Gastroesophageal sphincter (tissue), 4 donors: ENCODE measurements around the gene TNFRSF6B. TPM values are rescaled to one million over a fixed set of nuclear protein-coding genes. Genes with fewer than 3 reads are reported as not detected.
"Not testable (repeated sequence)": the region's sequence is repeated elsewhere in the genome, so short reads cannot be mapped to it uniquely, and the experiment has no call there.

ENCODE experiments used
- ATAC-seq: fragments of 150-250 bp; one replicate; pipeline ENCODE4 v1.9.1; 2016; ENCODE audit warnings: mild to moderate bottlenecking, moderate library complexity
- H3K27ac ChIP-seq, 4 donors: fragments of 200-600 bp; sonication (generic) in 3 of 4; 1 replicate in 3 of 4; 2 replicates in 1 of 4; pipeline ENCODE4 v1.5.1; 2016 to 2019
- H3K27me3 ChIP-seq: fragments of 200-600 bp; sonication (generic); one replicate; pipeline ENCODE4 v1.5.1; 2019
- H3K36me3 ChIP-seq, 2 donors: fragments of 200-600 bp; sonication (generic); one replicate each; pipeline ENCODE4 v1.5.1; 2019; ENCODE audit warnings: control low read depth in 1 of 2
- H3K4me1 ChIP-seq, 3 donors: fragments of 200-600 bp; sonication (generic); 1 replicate in 2 of 3; 2 replicates in 1 of 3; pipeline ENCODE4 v1.5.1; 2016 to 2019; ENCODE audit warnings: control low read depth in 2 of 3
- H3K4me3 ChIP-seq, 2 donors: fragments of 200-600 bp; sonication (generic); one replicate each; pipeline ENCODE4 v1.5.1; 2019; ENCODE audit warnings: mild to moderate bottlenecking in 1 of 2, moderate library complexity in 1 of 2
- H3K9me3 ChIP-seq, 3 donors: fragments of 200-600 bp; sonication (generic); one replicate each; pipeline ENCODE4 v1.5.1; 2017 to 2019; ENCODE audit warnings: control low read depth in 2 of 3
- EP300 ChIP-seq: sonication (generic); formaldehyde crosslinking; IDR thresholded peaks from one replicate; pipeline ENCODE4 v1.6.1; 2017; ENCODE audit warnings: antibody characterized with exemption, mild to moderate bottlenecking
- POLR2A ChIP-seq, 2 donors: fragments of 450-650 bp; IDR thresholded peaks; one replicate each; pipeline ENCODE4 v1.6.1; 2017; ENCODE audit warnings: antibody characterized with exemption in 2 of 2, mild to moderate bottlenecking in 2 of 2, moderate library complexity in 1 of 2
- POLR2AphosphoS5 ChIP-seq: sonication (generic); formaldehyde crosslinking; IDR thresholded peaks from one replicate; pipeline ENCODE4 v1.6.1; 2017; ENCODE audit warnings: antibody characterized with exemption
- WGBS, 2 donors: methylation state at CpG; one replicate each; pipeline ENCODE4 v1.1.5; 2018; ENCODE audit warnings: low coverage in 1 of 2; 5-methylcytosine and 5-hydroxymethylcytosine counted together
- total RNA-seq, 4 donors: library from RNA; depleted of rRNA; stranded (reverse); fragments of >200 nt; gene quantifications; one replicate each; pipeline ENCODE4 v1.1.0, GENCODE V29; 2016
- TF ChIP-seq, protein P1 (sequence below), 4 experiments: fragments of 200-600 bp in 2 of 4; fragments of 450-650 bp in 2 of 4; sonication (generic) in 1 of 4; IDR thresholded peaks; one replicate each; pipeline ENCODE4 v1.5.1; 2017 to 2019; ENCODE audit warnings: antibody characterized with exemption in 4 of 4, mild to moderate bottlenecking in 2 of 4, moderate library complexity in 2 of 4

TNFRSF6B gene
- total RNA-seq, 4 donors from 2014 or later, result 8.9 to 27.8 (median 15.4) TPM

DNA sequence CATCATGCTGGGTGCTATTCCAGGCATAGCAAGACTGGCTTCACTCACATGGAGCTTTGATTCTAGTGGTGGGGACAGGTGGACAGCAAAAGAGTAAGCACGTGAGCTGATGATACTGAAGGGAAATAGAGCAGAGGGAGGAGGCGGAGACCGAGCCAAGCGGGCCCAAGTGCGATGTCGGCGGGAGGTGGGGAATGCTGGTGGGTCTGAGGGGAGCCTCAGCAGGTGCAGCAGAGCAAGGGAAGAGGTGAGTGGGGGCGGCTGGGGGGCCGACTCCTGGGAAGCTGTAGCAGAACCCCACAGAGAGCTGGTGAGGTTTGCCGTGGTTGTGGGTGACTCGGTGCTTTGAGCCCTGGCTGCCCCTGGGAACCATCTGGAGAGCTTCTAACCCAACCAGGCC is 28.1 kb upstream of the TNFRSF6B start:
- 97% methylated on average over 10 of the region's 11 CpGs; no CpG with 5 or more reads in 1 of the 2 donors for WGBS, 2 donors
- no peak for TF ChIP-seq POLR2A (IDR thresholded peaks at IDR 0.05)
- H3K27me3 ChIP-seq, result no peaks in the 10 kb centered on the region
- no peak overlapping the region for H3K27ac ChIP-seq
- no peaks in the 10 kb centered on the region for H3K9me3 ChIP-seq
- peaks cover 0 to 12% (median 0%) of the 10 kb centered on the region in 3 donors for H3K4me1 ChIP-seq
- peaks cover 0 to 90% of the 10 kb centered on the region in 2 donors for H3K36me3 ChIP-seq
- ATAC-seq, result no peak
- no peak overlapping the region for H3K4me3 ChIP-seq

DNA sequence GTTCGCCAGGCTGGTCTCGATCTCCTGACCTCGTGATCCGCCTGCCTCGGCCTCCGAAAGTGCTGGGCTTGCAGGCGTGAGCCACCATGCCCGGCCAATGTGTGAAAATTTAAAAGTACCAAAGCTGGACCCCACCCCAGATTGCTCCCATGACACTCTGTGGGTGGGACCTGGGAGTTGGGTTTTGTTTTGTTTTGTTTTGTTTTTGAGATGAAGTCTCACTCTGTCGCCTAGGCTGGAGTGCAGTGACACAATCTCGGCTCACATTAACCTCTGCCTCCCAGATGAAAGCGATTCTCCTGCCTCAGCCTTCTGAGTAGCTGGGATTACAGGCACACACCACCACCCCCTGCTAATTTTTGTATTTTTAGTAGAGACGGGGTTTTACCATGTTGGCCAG is 24.8 kb upstream of the TNFRSF6B start:
- H3K27ac ChIP-seq, result not testable (repeated sequence)

DNA sequence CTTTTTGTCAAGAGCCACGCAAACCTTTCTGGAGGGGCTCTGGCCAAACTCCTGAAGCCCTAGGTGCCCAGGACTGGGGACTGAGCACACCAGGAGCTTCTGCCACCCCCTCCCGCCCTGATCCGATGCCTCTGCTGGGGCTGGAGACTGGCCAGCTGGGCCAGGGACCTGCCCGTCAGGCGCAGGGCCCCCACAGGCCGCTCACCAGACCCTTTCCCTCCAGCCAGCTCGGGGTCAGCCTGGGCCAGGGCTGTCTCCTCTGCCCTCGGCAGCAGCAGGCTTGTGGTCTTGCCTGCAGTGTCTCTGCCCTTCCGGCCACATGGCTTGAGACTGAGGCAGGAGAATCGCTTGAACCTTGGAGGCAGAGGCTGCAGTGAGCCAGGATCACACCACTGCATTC is 23.8 kb upstream of the TNFRSF6B start:
- Histone ChIP-seq H3K27me3 (no peaks in the 10 kb centered on the region), H3K27ac (no peak overlapping the region), H3K36me3 (peaks cover 0 to 89% of the 10 kb centered on the region in 2 donors), H3K4me3 (no peak overlapping the region), H3K9me3 (no peaks in the 10 kb centered on the region), H3K4me1 (no peaks in the 10 kb centered on the region)
- TF ChIP-seq, protein P1, sequence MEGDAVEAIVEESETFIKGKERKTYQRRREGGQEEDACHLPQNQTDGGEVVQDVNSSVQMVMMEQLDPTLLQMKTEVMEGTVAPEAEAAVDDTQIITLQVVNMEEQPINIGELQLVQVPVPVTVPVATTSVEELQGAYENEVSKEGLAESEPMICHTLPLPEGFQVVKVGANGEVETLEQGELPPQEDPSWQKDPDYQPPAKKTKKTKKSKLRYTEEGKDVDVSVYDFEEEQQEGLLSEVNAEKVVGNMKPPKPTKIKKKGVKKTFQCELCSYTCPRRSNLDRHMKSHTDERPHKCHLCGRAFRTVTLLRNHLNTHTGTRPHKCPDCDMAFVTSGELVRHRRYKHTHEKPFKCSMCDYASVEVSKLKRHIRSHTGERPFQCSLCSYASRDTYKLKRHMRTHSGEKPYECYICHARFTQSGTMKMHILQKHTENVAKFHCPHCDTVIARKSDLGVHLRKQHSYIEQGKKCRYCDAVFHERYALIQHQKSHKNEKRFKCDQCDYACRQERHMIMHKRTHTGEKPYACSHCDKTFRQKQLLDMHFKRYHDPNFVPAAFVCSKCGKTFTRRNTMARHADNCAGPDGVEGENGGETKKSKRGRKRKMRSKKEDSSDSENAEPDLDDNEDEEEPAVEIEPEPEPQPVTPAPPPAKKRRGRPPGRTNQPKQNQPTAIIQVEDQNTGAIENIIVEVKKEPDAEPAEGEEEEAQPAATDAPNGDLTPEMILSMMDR (IDR thresholded peaks at IDR 0.05), result no peak
- TF ChIP-seq POLR2AphosphoS5 (no peak), POLR2A (IDR thresholded peaks at IDR 0.05) (no peak), EP300 (no peak)
- WGBS, 2 donors, result 87% methylated on average over 7 of the region's 10 CpGs; no CpG with 5 or more reads in 1 of the 2 donors
- ATAC-seq, result no peak

More for the DNA sequence above, 24.8 kb upstream of the TNFRSF6B start:
- peaks cover 0 to 90% of the 10 kb centered on the region in 2 donors for H3K36me3 ChIP-seq
- not testable (repeated sequence) for H3K9me3 ChIP-seq, H3K4me3 ChIP-seq, ATAC-seq, H3K4me1 ChIP-seq, H3K27me3 ChIP-seq
- 100% methylated on average over 6 of the region's 12 CpGs; no CpG with 5 or more reads in 1 of the 2 donors for WGBS, 2 donors

DNA sequence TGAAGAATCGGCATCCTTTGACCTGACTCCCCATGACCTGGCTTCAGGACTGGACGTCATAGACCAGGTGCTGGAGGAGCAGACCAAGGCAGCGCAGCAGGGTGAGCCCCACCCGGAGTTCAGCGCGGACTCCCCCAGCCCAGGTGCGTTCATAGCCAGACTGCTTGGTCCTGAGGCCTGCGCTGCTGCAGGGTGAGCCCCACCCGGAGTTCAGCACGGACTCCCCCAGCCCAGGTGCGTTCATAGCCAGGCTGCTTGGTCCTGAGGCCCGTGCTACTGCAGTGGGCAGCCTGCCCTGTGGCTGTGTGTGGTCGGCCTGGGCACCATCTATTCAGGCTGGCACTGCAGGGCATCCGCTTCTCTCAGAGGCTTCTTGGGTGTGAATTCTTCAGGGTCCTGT is 22.5 kb upstream of the TNFRSF6B start:
- Histone ChIP-seq H3K27ac (no peak overlapping the region), H3K9me3 (no peaks in the 10 kb centered on the region), H3K4me3 (no peak overlapping the region), H3K27me3 (no peaks in the 10 kb centered on the region), H3K4me1 (no peaks in the 10 kb centered on the region), H3K36me3 (peaks cover 0 to 89% of the 10 kb centered on the region in 2 donors)
- 97% methylated on average over 6 of the region's 14 CpGs; no CpG with 5 or more reads in 1 of the 2 donors for WGBS, 2 donors
- TF ChIP-seq, protein P1 (IDR thresholded peaks at IDR 0.05), result no peak
- TF ChIP-seq POLR2A (IDR thresholded peaks at IDR 0.05), result no peak
- no peak for TF ChIP-seq EP300
- TF ChIP-seq POLR2AphosphoS5, result no peak
- no peak for ATAC-seq

DNA sequence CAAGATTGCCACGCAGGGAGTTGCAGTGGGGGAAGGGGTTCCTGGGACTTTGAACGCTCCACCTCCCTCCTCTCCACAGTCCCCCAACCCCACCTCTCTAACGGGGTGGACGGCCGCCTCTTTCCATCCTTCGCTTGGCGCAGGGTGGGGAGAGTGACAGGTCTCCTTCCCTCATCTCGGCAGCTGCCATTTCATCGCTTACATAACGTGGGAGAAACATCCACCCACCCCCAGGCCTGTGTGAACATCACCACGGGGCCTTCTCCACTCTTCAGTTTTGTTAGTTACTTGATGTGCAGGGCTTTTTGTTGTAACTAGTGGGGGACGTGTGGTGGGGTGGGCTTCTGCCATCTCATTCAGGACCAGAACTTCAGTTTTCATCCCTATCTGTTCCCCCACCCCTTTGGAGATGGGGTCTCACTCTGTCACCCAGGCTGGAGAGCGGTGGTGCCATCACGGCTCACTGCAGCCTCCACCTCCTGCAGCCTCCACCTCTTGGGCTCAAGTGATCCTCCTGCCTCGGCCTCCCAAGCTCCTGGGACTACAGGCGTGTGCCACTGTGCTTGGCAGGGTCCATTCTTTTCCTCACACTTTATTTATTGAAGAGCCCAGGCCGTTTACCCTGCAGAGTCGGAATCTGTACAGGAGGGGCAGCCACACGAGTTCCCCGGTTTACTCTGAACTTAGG is 20.6 kb upstream of the TNFRSF6B start:
- peaks cover 0 to 96% of the 10 kb centered on the region in 2 donors for H3K36me3 ChIP-seq
- no peak overlapping the region for H3K27ac ChIP-seq
- TF ChIP-seq POLR2A (IDR thresholded peaks at IDR 0.05), result no peak
- TF ChIP-seq, protein P1 (IDR thresholded peaks at IDR 0.05), result no peak
- TF ChIP-seq POLR2AphosphoS5, result no peak
- TF ChIP-seq EP300, result no peak
- ATAC-seq, result no peak
- no peak overlapping the region for H3K4me3 ChIP-seq
- H3K27me3 ChIP-seq, result no peaks in the 10 kb centered on the region
- H3K9me3 ChIP-seq, result no peaks in the 10 kb centered on the region
- 88 to 92% methylated on average over 5 to 16 of the region's 20 CpGs for WGBS, 2 donors
- H3K4me1 ChIP-seq, result no peaks in the 10 kb centered on the region

DNA sequence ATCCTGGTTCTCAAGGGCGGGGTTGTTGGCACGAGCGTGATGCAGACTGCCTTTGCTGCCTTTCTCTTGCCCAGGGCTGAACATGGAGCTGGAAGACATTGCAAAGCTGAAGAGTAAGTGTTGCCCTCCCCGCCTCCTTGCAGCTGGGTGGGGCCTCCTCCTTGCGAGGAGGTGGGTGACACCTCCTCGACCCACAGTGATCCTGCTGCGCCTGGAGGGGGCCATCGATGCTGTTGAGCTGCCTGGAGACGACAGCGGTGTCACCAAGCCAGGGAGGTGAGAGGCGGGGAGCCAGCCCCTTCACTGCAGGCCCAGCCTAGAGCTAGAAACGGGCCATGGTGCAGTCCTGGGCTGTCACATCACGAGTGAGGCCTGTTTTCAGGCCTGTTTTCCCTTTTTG is 18.4 kb upstream of the TNFRSF6B start:
- no peak for ATAC-seq
- Histone ChIP-seq H3K4me3 (no peak overlapping the region), H3K36me3 (peaks cover 0 to 77% of the 10 kb centered on the region in 2 donors), H3K4me1 (peaks cover 0 to 17% (median 14%) of the 10 kb centered on the region in 3 donors), H3K27ac (no peak overlapping the region), H3K27me3 (no peaks in the 10 kb centered on the region), H3K9me3 (no peaks in the 10 kb centered on the region)
- WGBS, 2 donors, result no CpG with 5 or more reads among the region's 13 CpGs
- no peak for TF ChIP-seq POLR2AphosphoS5
- TF ChIP-seq POLR2A (IDR thresholded peaks at IDR 0.05), result no peak
- no peak for TF ChIP-seq EP300
- TF ChIP-seq, protein P1 (IDR thresholded peaks at IDR 0.05), result no peak
